Activated CD4-positive, CD25-positive, alpha-beta regulatory T cell (primary cell): ENCODE results near the gene TOP1.

ENCODE experiments used
- DNase-seq, 4 experiments: peaks; one replicate each; lab custom pipeline; 2025; lab: John Stamatoyannopoulos, UW

Gene TOP1

DNA sequence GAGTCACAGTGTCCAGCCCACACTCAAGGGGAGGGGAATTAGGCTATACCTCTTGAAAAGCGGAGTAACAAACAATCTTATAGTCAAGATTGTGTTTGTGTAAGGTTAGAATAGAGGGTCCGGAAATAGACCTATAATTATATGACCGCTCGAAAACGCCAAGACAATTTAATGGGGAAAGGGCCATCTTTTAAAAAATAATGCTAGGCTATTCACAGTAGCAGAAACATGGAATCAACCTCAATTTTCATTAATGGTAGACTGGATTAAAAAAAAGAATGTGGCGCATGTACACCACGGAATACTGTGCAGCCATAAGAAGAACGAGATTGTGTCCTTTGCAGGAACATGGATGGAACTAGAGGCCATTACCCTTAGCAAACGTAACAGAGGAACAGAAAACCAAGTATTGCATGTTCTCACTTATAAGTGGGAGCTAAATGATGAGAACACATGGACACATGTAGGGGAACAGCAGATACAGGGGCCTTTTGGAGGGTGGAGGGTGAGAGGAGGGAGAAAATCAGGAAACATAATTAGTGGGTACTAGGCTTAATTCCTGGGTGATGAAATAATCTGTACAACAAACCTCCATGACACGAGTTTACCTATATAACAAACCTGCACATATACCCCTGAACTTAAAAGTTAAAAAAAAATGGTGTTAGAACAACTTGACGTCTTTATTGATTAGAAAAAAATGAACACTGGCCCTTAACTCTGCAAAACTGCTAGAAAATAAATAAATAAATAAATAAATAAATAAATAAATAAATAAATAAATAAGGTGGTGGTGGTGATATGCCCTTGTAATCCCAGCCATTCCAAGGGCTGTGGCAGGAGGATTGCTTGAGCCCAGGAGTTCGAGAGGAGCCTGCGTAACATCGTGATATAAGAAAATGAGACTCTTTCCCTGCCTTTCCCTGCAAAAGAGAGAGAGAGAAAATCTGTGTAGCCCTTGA lies 30.3 kb downstream of the TOP1 start:
- DNase-seq, result no peak

DNA sequence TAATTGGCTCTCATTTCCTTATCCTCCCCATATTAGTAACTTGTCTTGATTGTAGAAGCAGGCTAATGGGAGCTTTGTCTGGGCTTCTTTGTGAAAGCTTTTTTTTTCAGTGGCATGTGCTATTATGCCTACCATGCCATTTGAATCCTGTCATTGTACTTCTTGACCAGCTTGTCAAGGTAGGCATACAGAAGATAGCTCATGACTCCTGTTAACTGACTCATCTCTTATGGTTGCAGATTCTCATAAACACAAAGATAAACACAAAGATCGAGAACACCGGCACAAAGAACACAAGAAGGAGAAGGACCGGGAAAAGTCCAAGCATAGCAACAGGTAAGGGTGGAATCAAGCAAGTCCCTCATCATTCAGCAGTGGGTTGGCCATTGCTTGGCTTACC lies 32.5 kb downstream of the TOP1 start:
- DNase-seq, result no peak

GRCh38 chr20:41063442-41063841 lies 34.8 kb downstream of the TOP1 start:
- DNase-seq, result no peak

- DNase-seq, result no peak
Measured at GRCh38 chr20:41064377-41064776, 35.8 kb downstream of the TOP1 start.

DNA sequence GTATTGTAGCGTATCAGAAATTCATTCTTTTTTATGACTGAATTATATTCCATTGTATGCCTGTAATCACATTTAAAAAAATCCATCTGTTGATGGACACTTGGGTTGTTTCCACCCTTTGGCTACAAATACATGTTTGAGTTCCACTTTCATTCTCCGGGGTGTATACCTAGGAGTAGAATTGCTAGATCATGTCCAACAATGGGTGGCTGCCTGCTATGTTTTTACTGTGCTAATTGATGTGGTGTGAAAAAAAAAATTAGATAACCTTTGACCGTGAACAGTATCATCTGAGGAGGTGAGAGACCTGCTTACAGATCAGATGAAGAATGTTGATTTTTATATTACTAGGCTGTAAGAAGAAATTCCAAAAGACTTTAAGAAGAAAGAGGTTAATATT lies 37.1 kb downstream of the TOP1 start:
- DNase-seq, result no peak

GRCh38 chr20:41068806-41069205 lies 40.2 kb downstream of the TOP1 start:
- no peak for DNase-seq

GRCh38 chr20:41072190-41072863 lies 43.7 kb downstream of the TOP1 start:
- no peak for DNase-seq

GRCh38 chr20:41072915-41073314 lies 44.3 kb downstream of the TOP1 start:
- no peak for DNase-seq

DNA sequence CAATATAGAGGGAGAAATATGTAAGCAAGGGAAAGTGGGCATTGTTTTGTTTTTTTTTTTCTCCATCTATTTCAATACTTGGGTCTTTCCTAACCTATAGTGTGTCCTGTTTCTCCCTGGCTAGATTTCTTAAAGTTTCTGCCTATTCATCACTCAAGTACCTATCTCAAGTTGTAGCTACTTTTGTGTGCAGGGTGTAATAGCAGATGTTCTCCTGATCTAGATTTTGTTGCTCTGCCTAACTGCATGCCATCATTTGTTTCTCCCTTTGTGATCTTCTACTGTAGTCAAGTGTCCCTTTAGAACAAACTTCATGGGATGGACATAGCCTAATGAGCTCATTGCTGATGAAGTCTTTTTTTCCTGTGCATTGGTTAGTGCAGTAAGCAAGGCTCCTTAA lies 45.8 kb downstream of the TOP1 start:
- DNase-seq, result no peak

DNA sequence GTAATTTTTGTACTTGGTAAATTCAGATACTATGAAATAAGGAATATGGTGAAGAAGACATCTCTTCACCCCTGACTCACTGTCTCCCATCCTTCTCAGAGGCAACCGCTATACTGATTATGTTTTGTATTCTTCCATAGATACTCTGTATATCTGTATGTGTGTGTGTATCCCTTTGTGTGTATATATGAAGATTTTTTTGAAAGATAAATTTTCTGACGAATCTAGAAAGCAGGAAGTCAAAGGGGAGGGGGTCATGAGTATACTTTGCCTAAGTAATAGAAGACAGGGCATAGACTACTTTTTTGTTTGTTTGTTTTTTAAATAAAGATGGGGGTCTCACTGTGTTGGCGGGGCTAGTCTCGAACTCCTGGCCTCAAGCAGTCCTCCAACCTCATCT lies 48.2 kb downstream of the TOP1 start:
- DNase-seq, result no peak

DNA sequence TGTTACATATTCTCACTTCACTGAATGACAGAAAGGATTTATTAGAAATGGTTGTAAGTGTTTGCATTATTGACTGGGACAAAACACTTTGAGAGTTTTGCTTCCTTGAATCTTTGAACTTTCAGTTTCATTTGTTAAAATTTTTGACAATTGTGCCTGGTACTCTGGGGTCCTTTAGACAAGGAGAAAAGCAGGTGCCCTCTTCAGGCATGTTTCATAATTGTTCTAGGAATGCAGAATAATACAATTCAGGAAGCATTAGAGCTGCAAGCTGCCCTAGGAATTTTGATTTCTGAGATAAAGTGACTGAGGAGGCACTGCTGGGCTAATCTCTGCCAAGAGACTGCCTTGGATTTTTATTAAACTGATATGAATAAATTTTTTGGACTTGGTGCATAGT lies 49.7 kb downstream of the TOP1 start:
- no peak for DNase-seq

DNA sequence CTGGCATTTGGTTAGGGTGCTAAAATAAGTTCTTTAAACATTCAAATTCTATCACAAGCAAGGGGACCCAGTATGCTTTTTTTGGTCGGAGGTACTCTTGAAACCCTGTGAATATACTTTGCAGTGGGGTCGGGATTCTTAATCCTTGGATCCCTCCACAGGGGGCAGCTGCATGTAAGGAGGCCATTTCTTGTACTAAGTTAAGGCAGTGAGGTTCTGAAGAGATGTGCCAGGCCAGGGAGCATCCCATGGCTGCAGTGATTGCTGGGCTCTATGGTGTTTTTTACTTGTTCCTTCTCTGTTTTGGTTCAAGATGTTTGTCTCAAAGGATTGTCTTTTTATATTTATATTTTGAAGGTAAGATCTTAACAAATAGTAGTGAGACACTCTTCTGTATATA lies 50.4 kb downstream of the TOP1 start:
- DNase-seq, result no peak

DNA sequence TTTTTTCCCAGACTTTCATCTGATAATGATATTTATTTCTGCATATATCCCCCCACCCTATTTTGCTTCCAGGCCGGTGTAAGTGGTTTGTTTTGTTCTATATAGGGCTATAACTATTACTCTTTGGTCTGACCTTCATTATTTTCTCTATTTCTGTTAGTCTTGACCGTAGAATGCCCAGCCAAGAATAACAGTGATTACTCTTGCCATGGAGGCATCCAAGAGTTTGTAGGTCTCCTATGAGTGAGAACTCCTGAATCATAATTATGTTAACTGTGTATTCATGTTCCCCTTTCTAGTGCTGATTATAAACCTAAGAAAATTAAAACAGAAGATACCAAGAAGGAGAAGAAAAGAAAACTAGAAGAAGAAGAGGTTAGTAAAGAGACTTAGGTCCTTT lies 52.2 kb downstream of the TOP1 start:
- DNase-seq, result no peak

DNA sequence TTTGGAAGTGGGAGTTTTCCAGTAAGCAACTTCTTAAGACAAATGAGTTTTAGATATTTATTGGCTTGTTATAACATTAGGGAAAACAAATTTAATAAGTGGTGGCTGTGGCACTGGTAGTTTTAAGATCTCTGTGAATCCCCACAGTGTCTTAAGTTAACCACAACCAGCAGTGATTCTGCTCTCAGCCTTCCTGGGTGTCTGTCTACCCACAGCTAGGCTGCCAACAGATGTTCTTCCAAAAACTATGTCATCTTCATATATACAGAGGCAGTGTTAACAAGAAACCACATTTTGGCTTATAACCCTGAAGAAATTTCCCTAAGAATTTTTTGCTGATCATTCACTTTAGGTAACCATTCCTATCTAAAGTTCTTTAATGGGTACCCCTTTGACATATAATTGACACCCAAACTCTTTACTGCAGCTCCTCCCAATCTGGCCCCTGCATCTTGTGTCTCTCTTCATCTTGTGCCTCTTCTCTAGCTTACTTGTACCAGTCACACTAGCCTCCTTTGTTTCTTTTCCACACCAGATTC lies 52.7 kb downstream of the TOP1 start:
- DNase-seq, result no peak

- DNase-seq, result no peak
Measured at GRCh38 chr20:41082306-41082705, 53.7 kb downstream of the TOP1 start.

- DNase-seq, result no peak
Measured at GRCh38 chr20:41085606-41086005, 57.0 kb downstream of the TOP1 start.

- no peak for DNase-seq
Measured at GRCh38 chr20:41086402-41087324, 58.0 kb downstream of the TOP1 start.

DNA sequence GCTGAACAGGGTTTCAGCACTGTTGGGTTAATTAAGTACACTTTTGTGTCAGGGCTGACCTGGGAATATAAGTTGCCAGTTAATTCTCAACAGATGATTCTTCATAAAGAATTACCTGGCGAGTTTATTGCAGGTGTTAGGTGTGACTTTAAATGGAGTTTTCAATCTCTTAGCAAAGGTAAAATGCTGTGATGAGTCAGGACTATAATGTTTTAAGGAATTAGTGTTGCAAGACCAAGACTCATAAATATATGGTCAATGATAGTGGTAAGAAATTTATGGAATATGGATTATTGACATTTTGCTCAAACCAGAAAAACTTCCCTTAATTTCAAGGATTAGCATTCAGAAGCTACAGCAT lies 58.7 kb downstream of the TOP1 start:
- no peak for DNase-seq

GRCh38 chr20:41087777-41088176 lies 59.2 kb downstream of the TOP1 start:
- no peak for DNase-seq

- DNase-seq, result no peak
Measured at GRCh38 chr20:41089555-41089954, 60.9 kb downstream of the TOP1 start.

DNA sequence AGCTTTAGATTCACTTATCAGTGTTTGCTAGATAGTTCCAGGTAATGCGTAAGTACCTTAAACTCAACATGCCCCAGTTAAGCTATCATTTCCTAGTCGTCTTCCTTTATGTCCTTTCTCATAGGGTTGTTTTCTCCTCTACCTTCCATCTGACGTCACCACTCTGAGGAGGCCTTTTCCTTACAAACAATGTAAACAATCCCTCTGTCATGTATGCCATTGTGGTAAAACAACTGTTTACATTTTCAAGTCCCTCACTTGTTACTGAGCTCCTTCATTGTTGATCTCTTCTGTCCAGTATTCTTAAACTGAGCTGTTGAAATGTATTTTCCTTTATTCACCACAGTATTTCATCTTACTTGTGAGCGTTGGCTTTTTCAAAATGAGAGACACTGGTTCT lies 63.3 kb downstream of the TOP1 start:
- DNase-seq, result no peak
